ENCODE measurements around the gene POTEF. TPM values are rescaled to one million over a fixed set of nuclear protein-coding genes. Genes with fewer than 3 reads are reported as not detected.
"Not testable (repeated sequence)": the region's sequence is repeated elsewhere in the genome, so short reads cannot be mapped to it uniquely, and the experiment has no call there.

Gene POTEF
- total RNA-seq, 4 donors from 2014 or later, result not detected

GRCh38 chr2:130150181-130151144 lies 21.4 kb upstream of the POTEF start:
- peaks cover 0 to 49% (median 0%) of the 10 kb centered on the region in 3 donors for H3K36me3 ChIP-seq
- 88 to 90% methylated on average over 23 of the region's 23 CpGs for WGBS, 2 donors
- no peaks in the 10 kb centered on the region for H3K27me3 ChIP-seq
- no peaks in the 10 kb centered on the region for H3K4me1 ChIP-seq
- no peak overlapping the region for H3K27ac ChIP-seq
- TF ChIP-seq POLR2A (IDR thresholded peaks at IDR 0.05), result no peak
- TF ChIP-seq, protein P1, sequence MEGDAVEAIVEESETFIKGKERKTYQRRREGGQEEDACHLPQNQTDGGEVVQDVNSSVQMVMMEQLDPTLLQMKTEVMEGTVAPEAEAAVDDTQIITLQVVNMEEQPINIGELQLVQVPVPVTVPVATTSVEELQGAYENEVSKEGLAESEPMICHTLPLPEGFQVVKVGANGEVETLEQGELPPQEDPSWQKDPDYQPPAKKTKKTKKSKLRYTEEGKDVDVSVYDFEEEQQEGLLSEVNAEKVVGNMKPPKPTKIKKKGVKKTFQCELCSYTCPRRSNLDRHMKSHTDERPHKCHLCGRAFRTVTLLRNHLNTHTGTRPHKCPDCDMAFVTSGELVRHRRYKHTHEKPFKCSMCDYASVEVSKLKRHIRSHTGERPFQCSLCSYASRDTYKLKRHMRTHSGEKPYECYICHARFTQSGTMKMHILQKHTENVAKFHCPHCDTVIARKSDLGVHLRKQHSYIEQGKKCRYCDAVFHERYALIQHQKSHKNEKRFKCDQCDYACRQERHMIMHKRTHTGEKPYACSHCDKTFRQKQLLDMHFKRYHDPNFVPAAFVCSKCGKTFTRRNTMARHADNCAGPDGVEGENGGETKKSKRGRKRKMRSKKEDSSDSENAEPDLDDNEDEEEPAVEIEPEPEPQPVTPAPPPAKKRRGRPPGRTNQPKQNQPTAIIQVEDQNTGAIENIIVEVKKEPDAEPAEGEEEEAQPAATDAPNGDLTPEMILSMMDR (IDR thresholded peaks at IDR 0.05), result no peak
- TF ChIP-seq EP300 (IDR thresholded peaks at IDR 0.05), result no peak
- no peaks in the 10 kb centered on the region for H3K9me3 ChIP-seq
- H3K4me3 ChIP-seq, result no peak overlapping the region
- no peak for DNase-seq (ENCODE audit: low spot score in 2 of 2)

DNA sequence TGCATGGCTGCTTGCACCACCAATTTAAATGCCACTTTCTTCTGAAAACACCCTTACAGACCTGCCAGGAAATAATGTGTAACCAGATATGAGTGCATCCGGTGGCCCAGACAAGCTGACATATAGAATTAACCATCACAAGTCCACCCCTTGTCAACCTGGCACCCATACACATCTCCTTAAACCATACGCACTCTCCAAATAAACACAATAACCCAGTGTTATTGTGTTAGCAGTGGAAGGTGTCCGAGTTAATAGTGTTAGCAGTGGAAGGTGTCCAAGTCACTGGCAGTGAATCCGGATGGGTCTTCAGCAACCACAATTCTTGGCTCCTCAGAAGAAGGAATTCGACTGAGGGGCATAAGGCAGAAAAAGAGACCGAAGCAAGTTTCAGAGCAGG lies 19.5 kb upstream of the POTEF start:
- DNase-seq (ENCODE audit: low spot score in 2 of 2); H3K27ac ChIP-seq; H3K27me3 ChIP-seq; H3K9me3 ChIP-seq; H3K4me3 ChIP-seq: not testable (repeated sequence)
- WGBS, 2 donors, result 66 to 68% methylated on average over 6 of the region's 6 CpGs
- peaks cover 0 to 10% (median 0%) of the 10 kb centered on the region in 4 donors for H3K4me1 ChIP-seq
- H3K36me3 ChIP-seq, result peaks cover 0 to 29% (median 0%) of the 10 kb centered on the region in 3 donors

- not testable (repeated sequence) for H3K9me3 ChIP-seq, H3K36me3 ChIP-seq, H3K27ac ChIP-seq, H3K27me3 ChIP-seq
- Histone ChIP-seq H3K4me3 (peak within 1 kb of the TSS; percentile 4 to 52 (median 28)), H3K4me1 (peaks cover 0 to 10% (median 0%) of the 10 kb centered on the region in 4 donors)
- 11 to 18% methylated on average over 15 to 17 of the region's 30 CpGs for WGBS, 2 donors
- DNase-seq (ENCODE audit: low spot score in 2 of 2), result peak; percentile 19 to 24
Measured at GRCh38 chr2:130145006-130145414, 16.0 kb upstream of the POTEF start, which contains the start of gene CCDC74B. CCDC74B (minus strand) TSS chr2:130145112; CDS start chr2:130144996, 116 bp downstream.

- H3K27ac ChIP-seq; H3K9me3 ChIP-seq; H3K27me3 ChIP-seq; DNase-seq (ENCODE audit: low spot score in 2 of 2); H3K36me3 ChIP-seq: not testable (repeated sequence)
- 49 to 58% methylated on average over 16 to 18 of the region's 28 CpGs for WGBS, 2 donors
- Histone ChIP-seq H3K4me3 (peak overlapping the region in 3 of 4 donors; percentile 4 to 52 (median 28)), H3K4me1 (peaks cover 0 to 10% (median 0%) of the 10 kb centered on the region in 4 donors)
Measured at GRCh38 chr2:130143266-130144039, 14.4 kb upstream of the POTEF start.

DNA sequence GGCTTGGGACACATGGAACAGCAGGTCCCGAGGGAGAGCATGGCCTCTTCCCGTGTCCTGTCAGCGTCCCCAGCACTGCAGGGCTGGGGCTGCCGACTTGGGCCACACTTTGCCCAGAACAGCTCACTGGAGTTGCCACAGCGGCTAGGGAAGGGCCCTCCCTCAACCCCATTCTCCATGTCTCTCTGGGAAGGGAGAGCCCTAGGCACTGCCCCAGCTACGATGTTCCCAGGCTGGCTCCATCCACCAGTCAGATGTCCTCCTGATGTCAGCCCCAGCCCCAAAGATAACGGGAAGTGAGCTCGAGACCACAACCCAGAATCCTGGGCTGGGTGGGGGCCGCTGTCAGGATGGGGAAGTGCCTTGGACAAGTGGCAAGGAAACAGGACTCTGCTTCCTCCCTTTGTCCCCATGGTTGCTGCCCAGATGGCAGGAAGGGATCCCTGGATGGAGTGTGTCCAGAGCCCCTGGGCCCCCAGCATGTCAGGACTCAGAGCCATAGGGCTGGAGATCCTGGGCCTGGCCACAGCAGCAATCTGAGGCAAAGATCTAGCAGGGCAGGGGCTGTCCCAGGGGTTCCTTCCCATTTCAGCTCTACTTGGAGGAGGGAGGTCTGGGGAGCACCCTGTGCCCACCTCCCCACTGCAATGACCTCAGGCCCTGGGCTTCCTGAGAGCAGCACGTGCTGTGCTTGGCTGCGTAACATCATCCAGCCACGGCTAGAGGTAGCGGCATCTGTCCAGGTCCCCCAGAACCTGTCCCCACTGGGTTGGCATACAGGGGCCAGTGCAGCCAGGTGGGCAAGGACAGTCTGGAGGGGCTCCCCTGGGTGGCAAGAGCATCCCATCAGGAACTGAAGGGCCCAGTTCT lies 13.6 kb upstream of the POTEF start:
- not testable (repeated sequence) for H3K4me3 ChIP-seq; DNase-seq (ENCODE audit: low spot score in 2 of 2); H3K9me3 ChIP-seq; H3K27ac ChIP-seq; H3K27me3 ChIP-seq; H3K36me3 ChIP-seq
- peaks cover 0 to 10% (median 0%) of the 10 kb centered on the region in 4 donors for H3K4me1 ChIP-seq
- 77 to 82% methylated on average over 6 to 8 of the region's 13 CpGs for WGBS, 2 donors

DNA sequence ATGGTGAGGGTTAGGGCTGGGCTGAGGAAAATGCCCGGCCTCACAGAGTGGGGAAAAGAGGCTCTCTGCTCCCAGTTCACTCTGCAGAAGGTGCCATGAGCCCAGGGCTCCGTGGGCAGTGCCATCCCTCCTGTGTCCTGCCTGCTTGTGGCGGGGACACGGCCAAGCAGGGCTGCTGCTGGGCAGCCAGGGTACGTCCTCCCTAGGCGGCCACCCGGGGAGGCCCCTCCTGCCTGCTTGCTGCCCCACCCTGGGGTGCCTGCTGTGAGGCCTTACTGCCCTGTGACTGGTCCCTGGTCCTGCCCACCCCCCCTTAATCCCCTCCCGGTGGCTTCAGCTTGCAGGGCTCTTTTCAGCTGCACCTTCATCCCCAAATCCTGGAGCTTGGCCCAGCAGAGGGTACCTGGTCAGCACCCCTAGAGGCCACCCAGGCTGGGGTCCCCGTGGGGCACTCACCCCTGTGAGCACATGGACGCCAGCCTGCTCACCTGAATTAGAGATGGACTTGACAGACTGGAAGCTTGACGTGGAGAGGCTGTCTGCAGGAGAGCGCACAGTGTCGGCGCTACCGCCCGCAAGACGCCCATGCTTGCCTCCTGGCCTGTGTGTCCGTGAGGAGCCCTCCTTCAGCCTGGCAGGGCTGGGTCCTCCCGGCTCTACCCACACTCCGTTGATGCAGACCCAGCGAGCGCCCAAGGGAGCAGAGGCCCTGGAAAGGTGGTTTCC lies 12.8 kb upstream of the POTEF start:
- H3K4me3 ChIP-seq; DNase-seq (ENCODE audit: low spot score in 2 of 2); H3K27me3 ChIP-seq; H3K27ac ChIP-seq; H3K36me3 ChIP-seq; H3K9me3 ChIP-seq: not testable (repeated sequence)
- WGBS, 2 donors, result 85 to 100% methylated on average over 3 to 8 of the region's 22 CpGs
- H3K4me1 ChIP-seq, result peaks cover 0 to 10% (median 0%) of the 10 kb centered on the region in 4 donors

DNA sequence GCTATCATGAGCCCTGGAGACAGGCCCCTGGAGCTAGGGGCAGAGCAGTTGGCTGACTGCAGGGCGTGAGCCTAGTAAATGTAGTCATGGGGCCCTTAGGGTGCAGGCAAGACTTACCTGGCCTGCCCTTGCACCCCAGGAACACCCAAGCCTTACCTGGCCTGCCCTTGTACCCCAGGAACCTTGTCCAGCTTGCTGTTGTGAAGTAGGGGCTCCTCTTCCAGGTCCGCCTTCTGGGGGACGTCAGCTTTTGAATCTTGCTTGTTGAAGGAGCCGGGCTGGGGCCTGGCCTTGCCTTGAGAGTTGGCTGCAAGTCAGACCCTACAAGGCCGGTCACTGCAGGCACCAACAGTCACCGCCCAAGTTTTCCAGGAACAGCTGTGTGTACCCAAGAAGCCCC lies 12.0 kb upstream of the POTEF start:
- not testable (repeated sequence) for H3K27me3 ChIP-seq; H3K36me3 ChIP-seq; H3K27ac ChIP-seq; DNase-seq (ENCODE audit: low spot score in 2 of 2); H3K9me3 ChIP-seq; H3K4me3 ChIP-seq
- peaks cover 0 to 10% (median 0%) of the 10 kb centered on the region in 4 donors for H3K4me1 ChIP-seq
- WGBS, 2 donors, result no CpG with 5 or more reads among the region's 6 CpGs

DNA sequence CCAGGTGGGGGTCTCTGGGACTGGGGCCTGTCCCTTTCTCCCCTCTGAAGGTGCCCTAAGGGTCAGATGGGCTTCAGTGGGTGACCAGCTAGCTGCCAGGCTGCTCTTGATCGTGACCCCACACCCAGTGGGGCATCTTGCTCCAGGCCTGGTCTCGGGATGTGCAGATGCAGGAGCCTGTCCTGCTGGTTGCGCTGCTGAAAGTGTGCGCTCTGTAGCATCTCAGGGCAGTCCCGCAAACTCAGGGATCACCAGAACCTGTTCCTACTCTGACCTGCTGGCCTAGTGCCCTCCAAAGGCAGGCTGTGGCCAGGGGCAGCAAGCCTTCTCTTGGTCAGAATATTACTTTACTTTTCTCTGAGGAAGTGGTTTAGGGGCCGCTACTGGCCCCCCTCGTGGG lies 11.5 kb upstream of the POTEF start:
- 100% methylated on average over 1 of the region's 7 CpGs; no CpG with 5 or more reads in 1 of the 2 donors for WGBS, 2 donors
- not testable (repeated sequence) for H3K36me3 ChIP-seq; DNase-seq (ENCODE audit: low spot score in 2 of 2); H3K27me3 ChIP-seq; H3K4me3 ChIP-seq; H3K27ac ChIP-seq; H3K9me3 ChIP-seq
- peaks cover 0 to 10% (median 0%) of the 10 kb centered on the region in 4 donors for H3K4me1 ChIP-seq

GRCh38 chr2:130139331-130140280 lies 10.6 kb upstream of the POTEF start:
- not testable (repeated sequence) for H3K9me3 ChIP-seq, H3K27me3 ChIP-seq
- WGBS, 2 donors, result 86 to 93% methylated on average over 17 to 24 of the region's 30 CpGs

GRCh38 chr2:130138841-130139251 lies 9.8 kb upstream of the POTEF start:
- not testable (repeated sequence) for H3K36me3 ChIP-seq; H3K27ac ChIP-seq; H3K27me3 ChIP-seq; H3K4me3 ChIP-seq; H3K4me1 ChIP-seq; DNase-seq (ENCODE audit: low spot score in 2 of 2); H3K9me3 ChIP-seq
- WGBS, 2 donors, result 80 to 100% methylated on average over 1 of the region's 15 CpGs

More at GRCh38 chr2:130139331-130140280, 10.6 kb upstream of the POTEF start:
- not testable (repeated sequence) for DNase-seq (ENCODE audit: low spot score in 2 of 2); H3K36me3 ChIP-seq; H3K27ac ChIP-seq; H3K4me1 ChIP-seq; H3K4me3 ChIP-seq
